ENCODE data around the gene PAK6. TPM values are rescaled to one million over a fixed set of nuclear protein-coding genes. Genes with fewer than 3 reads are reported as not detected.
A peak's percentile ranks its signal among the peaks of the same experiment; 100 is the strongest.

The PAK6 gene
- total RNA-seq, 3 donors from 2014 or later: 0.28 to 0.84 (median 0.76) TPM

DNA sequence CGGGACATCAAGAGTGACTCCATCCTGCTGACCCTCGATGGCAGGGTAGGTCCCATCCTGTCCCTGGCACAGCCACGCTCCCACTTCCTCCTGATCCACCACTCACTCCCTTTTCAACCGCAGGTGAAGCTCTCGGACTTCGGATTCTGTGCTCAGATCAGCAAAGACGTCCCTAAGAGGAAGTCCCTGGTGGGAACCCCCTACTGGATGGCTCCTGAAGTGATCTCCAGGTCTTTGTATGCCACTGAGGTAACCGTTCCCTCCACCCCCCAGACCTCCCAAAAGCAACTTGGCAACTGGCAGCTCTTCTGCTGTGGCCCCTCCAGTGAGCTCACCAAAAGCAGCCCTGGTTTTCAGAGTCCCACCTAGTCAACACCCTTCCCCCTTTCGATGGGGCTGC, 34.6 kb downstream of the PAK6 start:
- no peaks in the 10 kb centered on the region for H3K4me1 Mint-ChIP-seq (ENCODE audit: low read depth)
- ATAC-seq (no peak), DNase-seq (no peak)
- H3K4me3 Mint-ChIP-seq: no peak overlapping the region
- H3K36me3 Mint-ChIP-seq (ENCODE audit: insufficient read depth): no peaks in the 10 kb centered on the region
- H3K9me3 Mint-ChIP-seq: no peaks in the 10 kb centered on the region
- H3K27me3 Mint-ChIP-seq (ENCODE audit: low read depth): peaks cover 12% of the 10 kb centered on the region

DNA sequence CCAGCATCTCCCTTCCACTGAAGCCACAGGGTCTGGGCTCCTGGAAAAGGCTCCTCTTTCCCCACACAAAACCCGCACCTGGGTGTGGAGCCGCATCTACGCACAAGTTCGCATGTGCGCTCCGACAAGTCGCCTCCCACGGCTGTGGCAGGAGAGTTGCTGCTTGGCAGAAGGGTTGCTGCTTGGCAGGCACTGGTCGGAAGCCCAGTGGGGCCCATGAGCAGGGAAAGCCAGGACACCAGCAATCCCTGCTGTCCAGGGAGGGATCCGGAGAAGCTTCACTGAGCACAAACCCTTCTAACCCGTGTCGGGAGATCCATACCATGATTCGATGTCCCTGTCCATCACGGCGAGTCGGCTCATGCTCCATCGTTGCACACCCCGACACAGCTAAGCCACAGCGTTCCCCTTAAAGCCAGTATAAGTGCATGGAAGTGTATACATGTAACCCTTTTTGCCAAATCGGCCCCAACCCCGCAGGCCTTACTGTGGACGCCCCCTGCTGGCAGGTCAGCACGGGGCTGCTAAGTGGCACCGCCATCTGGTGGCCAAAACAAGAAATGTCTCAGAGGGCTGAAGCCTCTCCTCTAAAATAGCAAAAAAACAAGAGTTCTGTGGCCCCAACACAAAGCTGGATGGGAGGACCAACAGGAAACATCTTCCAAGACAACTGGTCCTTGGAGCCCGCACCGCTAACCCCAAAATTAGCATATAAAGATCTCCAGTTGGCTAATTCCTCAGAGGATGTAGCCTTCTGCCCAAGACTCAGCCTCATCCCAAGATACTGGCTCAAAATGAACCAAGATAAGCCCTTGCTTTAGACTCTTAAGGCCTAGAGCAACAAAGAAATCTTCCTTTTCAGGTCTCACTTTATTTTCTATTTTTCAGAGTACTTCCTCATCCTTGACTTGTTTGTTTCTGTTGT, 35.7 kb downstream of the PAK6 start:
- DNase-seq: peak; percentile 87
- no peaks in the 10 kb centered on the region for H3K4me1 Mint-ChIP-seq (ENCODE audit: low read depth)
- no peaks in the 10 kb centered on the region for H3K36me3 Mint-ChIP-seq (ENCODE audit: insufficient read depth)
- no peaks in the 10 kb centered on the region for H3K9me3 Mint-ChIP-seq
- peaks cover 22% of the 10 kb centered on the region for H3K27me3 Mint-ChIP-seq (ENCODE audit: low read depth)
- ATAC-seq: peak; percentile 62 to 82
- H3K4me3 Mint-ChIP-seq: no peak overlapping the region

DNA sequence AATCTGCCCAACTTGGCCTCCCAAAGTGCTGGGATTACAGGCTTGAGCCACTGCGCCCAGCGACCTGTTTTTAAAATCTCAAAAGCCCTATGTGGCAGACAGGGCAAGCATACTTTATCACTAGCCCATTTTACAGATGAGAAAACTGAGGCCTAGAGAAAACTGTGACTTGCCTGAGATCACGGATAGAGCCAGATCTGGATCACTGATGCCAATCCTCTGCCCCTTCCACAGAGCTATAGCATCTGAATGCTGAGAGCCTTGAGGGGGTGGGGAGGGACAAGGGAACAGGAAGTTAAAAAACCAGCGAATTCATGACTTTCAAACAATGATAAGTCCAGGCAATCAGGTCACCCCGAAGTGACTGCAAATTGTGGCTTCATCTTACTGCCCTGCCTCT, 36.7 kb downstream of the PAK6 start:
- Mint-ChIP-seq H3K27me3 (ENCODE audit: low read depth) (peaks cover 26% of the 10 kb centered on the region), H3K36me3 (ENCODE audit: insufficient read depth) (no peaks in the 10 kb centered on the region), H3K4me1 (ENCODE audit: low read depth) (no peaks in the 10 kb centered on the region), H3K9me3 (no peaks in the 10 kb centered on the region), H3K4me3 (no peak overlapping the region)
- DNase-seq (no peak), ATAC-seq (no peak)

DNA sequence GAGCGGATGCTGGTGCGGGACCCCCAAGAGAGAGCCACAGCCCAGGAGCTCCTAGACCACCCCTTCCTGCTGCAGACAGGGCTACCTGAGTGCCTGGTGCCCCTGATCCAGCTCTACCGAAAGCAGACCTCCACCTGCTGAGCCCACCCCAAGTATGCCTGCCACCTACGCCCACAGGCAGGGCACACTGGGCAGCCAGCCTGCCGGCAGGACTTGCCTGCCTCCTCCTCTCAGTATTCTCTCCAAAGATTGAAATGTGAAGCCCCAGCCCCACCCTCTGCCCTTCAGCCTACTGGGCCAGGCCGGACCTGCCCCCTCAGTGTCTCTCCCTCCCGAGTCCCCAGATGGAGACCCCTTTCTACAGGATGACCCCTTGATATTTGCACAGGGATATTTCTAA, 37.1 kb downstream of the PAK6 start:
- no peak for DNase-seq
- ATAC-seq: no peak
- no peaks in the 10 kb centered on the region for H3K9me3 Mint-ChIP-seq
- H3K4me1 Mint-ChIP-seq (ENCODE audit: low read depth): peaks cover under 1% of the 10 kb centered on the region
- no peaks in the 10 kb centered on the region for H3K36me3 Mint-ChIP-seq (ENCODE audit: insufficient read depth)
- no peak overlapping the region for H3K4me3 Mint-ChIP-seq
- peaks cover 28% of the 10 kb centered on the region for H3K27me3 Mint-ChIP-seq (ENCODE audit: low read depth)

DNA sequence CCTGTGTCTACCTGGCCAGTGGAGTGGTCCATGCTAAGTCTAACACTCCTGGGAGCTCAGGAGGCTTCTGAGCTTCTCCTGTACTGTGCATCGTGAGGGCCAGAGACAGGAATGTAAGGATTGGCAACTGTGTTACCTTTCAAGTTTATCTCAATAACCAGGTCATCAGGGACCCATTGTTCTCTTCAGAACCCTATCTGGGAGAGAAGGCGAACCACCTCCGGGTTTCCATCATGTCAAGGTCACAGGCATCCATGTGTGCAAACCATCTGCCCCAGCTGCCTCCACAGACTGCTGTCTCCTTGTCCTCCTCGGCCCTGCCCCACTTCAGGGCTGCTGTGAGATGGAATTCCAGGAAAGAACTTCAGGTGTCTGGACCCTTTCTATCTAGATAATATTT, 38.1 kb downstream of the PAK6 start:
- Mint-ChIP-seq H3K9me3 (no peaks in the 10 kb centered on the region), H3K36me3 (ENCODE audit: insufficient read depth) (no peaks in the 10 kb centered on the region), H3K4me3 (no peak overlapping the region), H3K4me1 (ENCODE audit: low read depth) (peaks cover 2% of the 10 kb centered on the region), H3K27me3 (ENCODE audit: low read depth) (peaks cover 32% of the 10 kb centered on the region)
- DNase-seq: no peak
- ATAC-seq: no peak

DNA sequence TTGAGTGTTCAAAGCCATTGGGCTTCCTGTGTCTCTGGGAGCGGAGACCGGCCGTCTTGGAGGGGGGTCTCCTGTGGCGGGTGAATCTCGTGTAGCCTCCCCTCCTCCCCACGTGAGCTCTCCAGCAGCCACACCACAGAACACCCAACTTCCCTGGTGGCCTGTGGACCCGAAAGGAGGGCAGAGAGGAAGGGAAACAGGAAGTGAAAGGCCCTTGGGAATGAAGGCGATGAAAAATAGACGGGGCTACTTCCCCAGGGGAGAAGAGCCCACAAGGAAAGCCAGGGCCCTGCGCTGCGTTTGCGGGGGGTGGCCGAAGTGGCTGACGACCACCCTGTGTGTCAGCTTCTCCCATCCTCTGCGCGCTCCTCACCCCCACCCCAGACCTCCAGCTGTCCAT, 38.6 kb downstream of the PAK6 start:
- no peak for DNase-seq
- no peaks in the 10 kb centered on the region for H3K36me3 Mint-ChIP-seq (ENCODE audit: insufficient read depth)
- no peaks in the 10 kb centered on the region for H3K9me3 Mint-ChIP-seq
- H3K4me3 Mint-ChIP-seq: no peak overlapping the region
- H3K27me3 Mint-ChIP-seq (ENCODE audit: low read depth): peaks cover 32% of the 10 kb centered on the region
- ATAC-seq: no peak
- peaks cover 2% of the 10 kb centered on the region for H3K4me1 Mint-ChIP-seq (ENCODE audit: low read depth)

DNA sequence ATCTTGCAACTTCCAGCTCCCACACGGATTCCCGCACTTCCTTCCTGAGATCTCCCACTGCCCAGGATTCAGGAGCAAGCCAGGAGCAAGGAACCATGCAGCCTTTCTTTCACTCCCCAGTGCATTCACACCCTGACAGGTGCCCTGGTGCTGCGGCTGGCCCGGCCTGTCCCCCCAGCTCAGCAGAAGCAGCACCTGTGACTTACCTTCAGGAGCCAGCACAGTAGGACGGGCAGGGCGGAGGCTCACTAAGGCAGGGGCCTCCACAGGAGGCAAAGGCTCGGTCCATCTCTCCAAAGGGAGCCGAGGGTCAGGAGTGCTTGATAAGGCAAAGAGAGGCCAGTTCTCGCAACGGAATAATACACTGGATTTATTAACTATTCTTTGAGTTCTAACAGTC, 39.2 kb downstream of the PAK6 start:
- ATAC-seq: no peak
- peaks cover 2% of the 10 kb centered on the region for H3K4me1 Mint-ChIP-seq (ENCODE audit: low read depth)
- no peaks in the 10 kb centered on the region for H3K9me3 Mint-ChIP-seq
- H3K36me3 Mint-ChIP-seq (ENCODE audit: insufficient read depth): no peaks in the 10 kb centered on the region
- H3K27me3 Mint-ChIP-seq (ENCODE audit: low read depth): peaks cover 32% of the 10 kb centered on the region
- no peak for DNase-seq
- no peak overlapping the region for H3K4me3 Mint-ChIP-seq

DNA sequence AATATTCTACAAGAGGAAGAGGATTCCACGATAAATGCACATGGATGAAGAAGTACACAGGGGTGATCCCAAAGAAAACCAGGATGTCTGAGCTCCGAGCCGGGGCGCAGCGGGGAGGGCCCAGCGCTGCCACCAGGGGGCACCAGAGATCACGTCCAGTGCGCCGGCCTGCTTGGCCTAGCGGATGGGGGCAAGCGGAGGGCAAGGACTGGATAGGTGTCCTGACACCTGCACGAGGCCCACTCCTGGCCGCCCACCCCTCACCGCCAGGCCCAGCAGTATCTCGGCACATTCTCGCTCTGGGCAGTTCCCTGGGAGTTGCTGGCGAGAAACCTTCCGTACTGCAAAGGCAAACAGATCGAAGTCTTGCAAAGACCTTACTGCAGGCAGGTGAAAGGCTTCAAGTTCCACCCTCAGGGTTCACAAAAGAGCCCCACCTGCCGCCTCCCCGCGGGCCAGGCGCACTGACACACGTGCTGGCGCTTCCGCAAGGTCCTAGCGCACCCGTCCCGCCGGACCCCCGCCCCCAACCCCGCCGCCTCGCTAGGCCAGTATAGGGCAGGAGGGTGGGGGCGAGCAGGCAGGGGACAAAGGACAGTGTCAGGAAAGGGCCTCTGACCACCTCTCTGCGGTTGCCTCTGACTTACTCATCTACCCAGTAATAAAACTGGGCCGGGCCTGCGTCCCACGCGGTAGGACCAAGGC, 40.7 kb downstream of the PAK6 start:
- no peak overlapping the region for H3K4me3 Mint-ChIP-seq
- no peaks in the 10 kb centered on the region for H3K36me3 Mint-ChIP-seq (ENCODE audit: insufficient read depth)
- peaks cover 2% of the 10 kb centered on the region for H3K4me1 Mint-ChIP-seq (ENCODE audit: low read depth)
- ATAC-seq (peak; percentile 17 to 30), DNase-seq (peak; percentile 69)
- peaks cover 32% of the 10 kb centered on the region for H3K27me3 Mint-ChIP-seq (ENCODE audit: low read depth)
- H3K9me3 Mint-ChIP-seq: no peaks in the 10 kb centered on the region

DNA sequence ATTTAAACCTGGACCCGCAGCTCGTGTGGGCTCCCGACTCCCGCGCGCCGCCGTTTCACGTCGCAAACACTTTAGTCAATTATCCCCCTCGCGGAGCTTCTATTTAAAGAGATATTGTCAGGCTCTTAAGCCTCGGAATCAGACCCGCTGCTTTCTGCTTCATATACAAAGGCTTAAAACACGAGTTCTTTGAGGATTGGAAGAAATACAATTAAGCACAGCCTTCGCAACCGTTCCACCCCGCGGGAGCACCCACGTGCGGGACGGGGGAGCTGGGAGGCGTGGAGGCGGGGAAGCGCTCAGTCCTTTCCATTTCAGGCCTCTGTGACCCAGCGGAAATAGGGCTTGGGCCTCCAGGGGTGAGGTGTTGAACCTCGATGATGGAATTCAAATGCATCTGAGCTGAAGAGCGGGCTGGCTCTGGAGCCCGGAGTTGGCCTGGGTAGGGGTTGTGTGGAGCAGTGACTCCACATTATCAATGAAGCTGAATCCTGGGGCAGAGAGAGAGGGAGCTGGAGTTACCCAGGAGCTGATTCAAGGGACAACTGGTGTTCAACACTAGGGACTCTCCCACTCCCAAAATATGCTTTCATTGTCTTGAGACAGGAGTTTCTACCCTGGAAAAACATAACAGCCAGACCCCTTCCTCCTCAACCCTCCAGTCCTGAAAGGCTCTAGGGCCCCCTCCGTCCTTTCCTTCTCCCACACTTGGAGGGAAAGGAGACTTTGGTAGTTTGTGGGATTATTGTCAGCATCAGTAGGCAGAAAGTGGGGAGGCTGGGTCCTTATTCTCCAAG, 41.6 kb downstream of the PAK6 start:
- peaks cover 2% of the 10 kb centered on the region for H3K4me1 Mint-ChIP-seq (ENCODE audit: low read depth)
- no peaks in the 10 kb centered on the region for H3K9me3 Mint-ChIP-seq
- ATAC-seq (no peak), DNase-seq (no peak)
- H3K27me3 Mint-ChIP-seq (ENCODE audit: low read depth): peaks cover 32% of the 10 kb centered on the region
- peak overlapping the region; percentile 54 for H3K4me3 Mint-ChIP-seq
- no peaks in the 10 kb centered on the region for H3K36me3 Mint-ChIP-seq (ENCODE audit: insufficient read depth)

DNA sequence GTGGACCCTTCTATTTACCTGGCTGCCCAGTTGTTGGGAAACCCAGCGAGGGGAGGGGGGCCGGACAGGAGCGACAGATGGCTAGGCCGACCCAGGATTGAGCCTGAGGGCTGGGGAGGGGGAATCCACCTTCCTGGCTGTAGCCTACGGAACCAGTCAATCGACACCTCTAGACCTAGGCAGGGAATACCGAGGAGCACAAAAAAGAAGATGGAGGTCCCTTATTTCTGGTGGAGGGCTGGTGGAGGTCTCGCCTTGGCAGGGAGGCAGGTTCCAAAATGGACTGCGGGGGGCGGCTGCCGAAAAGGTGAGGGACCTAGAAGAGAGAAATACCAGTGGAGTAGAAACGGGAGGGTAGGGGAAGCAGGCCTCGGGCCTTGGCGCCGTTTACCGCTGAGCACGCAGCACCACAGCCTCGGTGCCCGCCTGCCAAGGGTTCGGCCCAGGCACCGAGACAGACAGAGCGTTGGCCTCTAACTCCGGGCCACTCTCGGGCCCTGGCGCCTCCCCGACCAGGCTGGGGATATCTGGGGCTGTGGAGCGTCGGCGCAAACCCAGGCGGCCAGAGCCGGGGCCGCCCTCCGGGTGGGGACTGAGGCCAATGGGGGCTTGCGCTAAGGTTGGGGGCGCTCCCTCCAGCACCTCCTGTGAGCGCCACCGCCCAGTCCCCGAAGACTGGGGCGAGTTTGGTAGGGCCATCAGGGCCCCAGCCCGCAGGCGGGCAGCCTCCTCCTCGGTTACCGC, 42.4 kb downstream of the PAK6 start:
- H3K9me3 Mint-ChIP-seq: no peaks in the 10 kb centered on the region
- no peak for DNase-seq
- H3K27me3 Mint-ChIP-seq (ENCODE audit: low read depth): peaks cover 32% of the 10 kb centered on the region
- H3K36me3 Mint-ChIP-seq (ENCODE audit: insufficient read depth): no peaks in the 10 kb centered on the region
- peak overlapping the region; percentile 54 for H3K4me3 Mint-ChIP-seq
- H3K4me1 Mint-ChIP-seq (ENCODE audit: low read depth): peaks cover 2% of the 10 kb centered on the region
- ATAC-seq: no peak

DNA sequence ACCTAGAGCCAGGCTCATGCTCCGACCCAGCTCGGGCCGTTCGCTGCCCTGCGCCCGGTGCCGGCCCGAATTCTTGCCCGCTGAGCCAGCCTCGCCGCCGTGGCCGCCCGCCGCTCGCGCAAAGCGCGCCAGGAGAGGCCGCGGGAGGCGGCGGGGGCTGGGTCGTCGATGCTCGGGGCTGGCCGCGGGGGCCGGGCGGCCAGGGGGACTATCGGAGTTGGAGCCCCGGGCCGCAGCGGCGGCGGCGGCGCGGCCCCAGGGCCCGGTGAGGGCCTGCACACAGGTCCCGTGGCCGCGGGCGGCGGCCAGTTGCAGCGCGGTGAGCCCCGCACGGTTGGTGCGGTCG, 42.9 kb downstream of the PAK6 start:
- ATAC-seq (no peak), DNase-seq (no peak)
- Mint-ChIP-seq H3K36me3 (ENCODE audit: insufficient read depth) (no peaks in the 10 kb centered on the region), H3K4me3 (no peak overlapping the region), H3K4me1 (ENCODE audit: low read depth) (peaks cover 2% of the 10 kb centered on the region), H3K9me3 (no peaks in the 10 kb centered on the region), H3K27me3 (ENCODE audit: low read depth) (peaks cover 30% of the 10 kb centered on the region)

DNA sequence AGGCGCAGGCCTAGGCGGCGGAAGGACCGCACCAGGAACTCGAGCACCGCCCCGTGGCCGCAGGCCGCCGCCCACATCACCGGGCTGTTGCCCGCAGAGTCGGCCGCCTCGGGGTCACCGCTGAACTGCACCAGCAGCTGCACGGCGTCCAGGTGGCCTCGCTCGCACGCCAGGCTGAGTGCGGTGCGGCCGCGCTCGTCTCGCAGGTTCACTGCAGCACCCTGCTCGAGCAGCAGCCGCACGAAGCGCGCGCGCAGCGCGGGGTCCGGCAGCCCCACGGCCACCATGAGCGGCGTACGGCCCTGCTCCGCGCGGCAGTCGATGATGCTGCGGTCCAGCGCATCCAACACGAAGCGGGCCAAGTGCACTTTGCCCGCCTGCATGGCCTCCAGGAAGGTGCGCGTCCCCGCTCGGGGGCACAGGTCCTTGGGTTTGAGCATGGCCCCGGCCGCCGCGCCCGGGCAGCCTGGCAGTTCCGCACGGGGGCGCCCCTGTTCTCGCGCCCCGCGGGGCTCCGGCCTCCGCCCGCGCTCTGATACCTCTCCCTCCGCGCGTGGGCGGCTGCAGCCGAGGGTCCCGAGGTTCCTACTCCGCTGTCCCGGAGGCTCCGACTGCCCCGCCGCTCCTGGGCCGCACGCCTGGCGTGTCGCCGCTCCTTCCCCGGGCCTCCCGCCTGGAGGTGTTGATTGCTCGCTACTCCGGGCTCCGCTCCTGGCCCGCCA, 43.4 kb downstream of the PAK6 start:
- Mint-ChIP-seq H3K27me3 (ENCODE audit: low read depth) (peaks cover 29% of the 10 kb centered on the region), H3K9me3 (no peaks in the 10 kb centered on the region), H3K4me1 (ENCODE audit: low read depth) (peaks cover 2% of the 10 kb centered on the region), H3K4me3 (peak overlapping the region; percentile 67), H3K36me3 (ENCODE audit: insufficient read depth) (no peaks in the 10 kb centered on the region)
- ATAC-seq (peak; percentile 61 to 68), DNase-seq (peak; percentile 32)

DNA sequence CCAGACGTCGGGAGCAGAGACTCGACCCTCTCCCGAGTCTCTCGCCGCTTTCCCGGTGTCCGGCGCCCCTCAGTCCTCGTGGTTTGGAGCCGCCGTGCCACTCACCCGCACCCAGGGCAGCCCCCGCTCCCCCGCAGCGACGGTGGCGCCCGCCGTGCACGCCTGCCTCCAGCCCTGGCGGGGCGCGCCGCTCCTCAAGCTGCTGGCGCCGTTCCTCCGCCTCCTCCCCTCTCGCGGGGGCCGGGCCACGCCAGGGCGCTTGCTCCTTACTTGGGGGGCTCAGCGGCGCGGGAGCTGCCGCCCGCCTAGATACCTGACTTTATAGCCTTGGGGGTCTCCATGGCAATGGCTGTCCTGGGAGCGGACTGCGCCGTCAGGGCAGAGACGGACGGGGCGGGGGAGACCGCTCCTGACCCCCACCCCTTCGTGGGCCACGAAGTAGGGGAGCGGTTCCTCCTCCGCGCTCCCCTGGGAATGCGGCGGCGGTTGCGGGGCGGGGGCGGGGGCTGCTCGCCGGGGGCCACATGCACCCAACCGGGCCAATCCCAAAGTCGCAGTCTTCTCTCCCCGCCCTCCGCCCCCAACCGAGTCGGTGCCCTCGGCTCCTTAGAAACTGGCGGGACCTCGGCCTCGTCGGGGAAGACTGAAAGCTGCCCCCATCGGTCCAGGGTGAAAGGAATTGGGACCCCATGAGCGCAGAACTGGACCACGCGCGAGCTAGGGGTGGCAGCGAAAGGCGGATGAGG, 44.2 kb downstream of the PAK6 start, which contains the start of gene ANKRD63:
TSS of gene ANKRD63 (minus strand) at position 196 of the 746 bp plus-strand sequence. CDS start 478 bp downstream, outside the sequence.
- Mint-ChIP-seq H3K4me3 (peak within 1 kb of the TSS; percentile 67), H3K4me1 (ENCODE audit: low read depth) (peaks cover 2% of the 10 kb centered on the region), H3K36me3 (ENCODE audit: insufficient read depth) (peaks cover 2% of the 10 kb centered on the region), H3K27me3 (ENCODE audit: low read depth) (peaks cover 23% of the 10 kb centered on the region), H3K9me3 (no peaks in the 10 kb centered on the region)
- peak; percentile 78 to 79 for ATAC-seq
- DNase-seq: peak; percentile 26

Data from activated T-cell treated with anti-CD3 and anti-CD28 coated beads, Interleukin-2, amount 50 U/mL, for 4 hours (primary cell).